Activated T-cell treated with anti-CD3 and anti-CD28 coated beads for 1 hour (primary cell): ENCODE results near the gene TMEM80.

Source experiments
- DNase-seq: peaks from one replicate; pipeline ENCODE4 v3.0.0-alpha.2; 2020; ENCODE audit warnings: low read depth

Gene TMEM80

GRCh38 chr11:699753-700152, 4.1 kb downstream of the TMEM80 start:
- DNase-seq = no peak

- DNase-seq = no peak
These were observed 6.3 kb downstream of the TMEM80 start for GRCh38 chr11:701741-702461.

- no peak for DNase-seq
These were observed 7.1 kb downstream of the TMEM80 start for GRCh38 chr11:702462-703461.

- DNase-seq = no peak
These were observed 7.9 kb downstream of the TMEM80 start for GRCh38 chr11:703506-703905.

- no peak for DNase-seq
These were observed 8.6 kb downstream of the TMEM80 start for GRCh38 chr11:704228-704674.

GRCh38 chr11:704781-705645, 9.4 kb downstream of the TMEM80 start:
- no peak for DNase-seq

- DNase-seq = no peak
These were observed 10.2 kb downstream of the TMEM80 start, which contains the start of gene EPS8L2 for GRCh38 chr11:705646-706438. TSS of gene EPS8L2 (plus strand) at chr11:706231. CDS start at chr11:709408, 3,177 bp downstream.

GRCh38 chr11:706439-706956, 10.9 kb downstream of the TMEM80 start:
- DNase-seq = no peak

- no peak for DNase-seq
These were observed 11.6 kb downstream of the TMEM80 start for GRCh38 chr11:706957-707816.

GRCh38 chr11:707817-708420, 12.3 kb downstream of the TMEM80 start:
- no peak for DNase-seq

- DNase-seq = no peak
These were observed 12.9 kb downstream of the TMEM80 start for GRCh38 chr11:708511-708910.

GRCh38 chr11:709109-709997, 13.7 kb downstream of the TMEM80 start:
- DNase-seq = no peak

GRCh38 chr11:714436-714835, 18.8 kb downstream of the TMEM80 start:
- no peak for DNase-seq

- no peak for DNase-seq
These were observed 23.8 kb downstream of the TMEM80 start for GRCh38 chr11:719214-720016.

- DNase-seq = no peak
These were observed 24.5 kb downstream of the TMEM80 start for GRCh38 chr11:720017-720641.

GRCh38 chr11:720642-721246, 25.1 kb downstream of the TMEM80 start:
- no peak for DNase-seq
